ENCODE data around the gene NUP50. TPM values are rescaled to one million over a fixed set of nuclear protein-coding genes. Genes with fewer than 3 reads are reported as not detected.

NUP50 gene
- total RNA-seq, 1 experiment from 2014 or later: 134 TPM

GRCh38 chr22:45192701-45193187 is 29.0 kb downstream of the NUP50 start:
- Histone ChIP-seq H3K14ac (ENCODE audit: insufficient read depth, low read length) (no peak overlapping the region), H3K27ac (ENCODE audit: insufficient read length, low read depth, low read length) (no peak overlapping the region), H3K9ac (ENCODE audit: extremely low read depth, insufficient read length, low read length) (no peak overlapping the region), H3K27me3 (ENCODE audit: insufficient read depth, low read length) (no peaks in the 10 kb centered on the region), H4K5ac (ENCODE audit: insufficient read length, low read depth, low read length) (no peak overlapping the region), H3K4me1 (ENCODE audit: insufficient read depth, low read length) (no peaks in the 10 kb centered on the region; the same call in none of the 2 replicates), H2BK20ac (ENCODE audit: low read depth, low read length, poor library complexity, severe bottlenecking) (no peak overlapping the region), H3K56ac (ENCODE audit: insufficient read length, low read depth, low read length) (no peak overlapping the region), H3K4ac (ENCODE audit: low read depth, low read length) (no peak overlapping the region), H2AK5ac (ENCODE audit: insufficient read length, low read length) (no peak overlapping the region), H3K23me2 (ENCODE audit: insufficient read length, low read depth, low read length, poor library complexity, severe bottlenecking) (no peaks in the 10 kb centered on the region), H4K20me1 (ENCODE audit: control insufficient read depth, insufficient read depth, insufficient read length) (no peaks in the 10 kb centered on the region), H2BK15ac (ENCODE audit: low read depth, low read length) (no peak overlapping the region), H3K9me3 (ENCODE audit: control insufficient read depth, low read depth, low read length) (no peaks in the 10 kb centered on the region), H2AFZ (ENCODE audit: low read length) (no peak overlapping the region), H2BK120ac (ENCODE audit: low read depth, low read length, poor library complexity, severe bottlenecking) (no peak overlapping the region), H3K18ac (ENCODE audit: insufficient read length, low read depth, low read length) (no peak overlapping the region), H3T11ph (ENCODE audit: low read length) (no peak overlapping the region), H3K23ac (ENCODE audit: insufficient read length, low read depth, low read length) (no peak overlapping the region), H4K91ac (ENCODE audit: insufficient read length, low read depth, low read length) (no peak overlapping the region), H4K8ac (replicated peaks; ENCODE audit: insufficient read length, low read depth, low read length) (no peak overlapping the region), H3K79me2 (ENCODE audit: insufficient read depth, low read length) (no peaks in the 10 kb centered on the region), H3K79me1 (ENCODE audit: insufficient read depth, low read depth, low read length, poor library complexity, severe bottlenecking) (no peaks in the 10 kb centered on the region), H2BK5ac (ENCODE audit: insufficient read length, low read length) (no peak overlapping the region), H3K4me2 (ENCODE audit: insufficient read depth, insufficient read length, low read length) (no peak overlapping the region), H2BK12ac (ENCODE audit: insufficient read length, low read depth, low read length) (no peak overlapping the region)
- Mint-ChIP-seq H3K4me3 (no peak overlapping the region; a peak in 1 of 5 replicates), H3K36me3 (ENCODE audit: insufficient read depth in 1 of 3, low read depth in 3 of 3) (peaks cover 0 to 17% (median 15%) of the 10 kb centered on the region in 3 experiments; a peak in 5 of 7 replicates), H3K27ac (peak overlapping the region in 2 of 3 experiments; percentile 47 to 81; a peak in 2 of 7 replicates), H3K9me3 (no peaks in the 10 kb centered on the region), H3K4me1 (peaks cover 25 to 28% of the 10 kb centered on the region in 2 experiments), H3K27me3 (ENCODE audit: low read depth) (no peaks in the 10 kb centered on the region)
- peak; percentile 69 for DNase-seq
- WGBS (ENCODE audit: extremely low coverage, insufficient read length, low lambda C conversion rate): no CpG with 5 or more reads among the region's 13 CpGs
- TF ChIP-seq CTCF (conservative IDR thresholded peaks at IDR 0.05): peak; percentile 60
